ENCODE measurements around the gene APOC4.

The APOC4 gene

GRCh38 chr19:44990966-44991365 lies 48.9 kb downstream of the APOC4 start:
- H3F3A ChIP-seq (ENCODE audit: control insufficient read depth, insufficient read depth): no peaks in the 10 kb centered on the region; the same call in 1 of the 2 replicates
- TF ChIP-seq EZH2phosphoT487 (IDR thresholded peaks at IDR 0.05; ENCODE audit: borderline replicate concordance, low read length) (no peak), CTCF (IDR thresholded peaks at IDR 0.05; ENCODE audit: low read depth, low read length, poor library complexity, severe bottlenecking) (no peak)
- H3K9me3 ChIP-seq (ENCODE audit: control insufficient read depth, insufficient read depth, low read length): no peaks in the 10 kb centered on the region
- no peak overlapping the region for H3K4me2 ChIP-seq (ENCODE audit: low read length)
- H4K20me1 ChIP-seq (ENCODE audit: control insufficient read depth, insufficient read depth, low read depth, low read length): no peaks in the 10 kb centered on the region
- H3K4me1 ChIP-seq (ENCODE audit: control insufficient read depth, low read length): peaks cover 33% of the 10 kb centered on the region
- H3K36me3 ChIP-seq (ENCODE audit: control insufficient read depth, low read length): peaks cover 75% of the 10 kb centered on the region
- no peaks in the 10 kb centered on the region for H3K27me3 ChIP-seq (ENCODE audit: control insufficient read depth, low read length)
- no peak overlapping the region for H3K4me3 ChIP-seq (ENCODE audit: low read length)
- no peak overlapping the region for H3K27ac ChIP-seq (ENCODE audit: low read depth, low read length)
- H3K79me2 ChIP-seq (ENCODE audit: control insufficient read depth, low read length): no peaks in the 10 kb centered on the region; the same call in 1 of the 2 replicates
- no peaks in the 10 kb centered on the region for H3K9me2 ChIP-seq (replicated peaks; ENCODE audit: control insufficient read depth, low read length)

DNA sequence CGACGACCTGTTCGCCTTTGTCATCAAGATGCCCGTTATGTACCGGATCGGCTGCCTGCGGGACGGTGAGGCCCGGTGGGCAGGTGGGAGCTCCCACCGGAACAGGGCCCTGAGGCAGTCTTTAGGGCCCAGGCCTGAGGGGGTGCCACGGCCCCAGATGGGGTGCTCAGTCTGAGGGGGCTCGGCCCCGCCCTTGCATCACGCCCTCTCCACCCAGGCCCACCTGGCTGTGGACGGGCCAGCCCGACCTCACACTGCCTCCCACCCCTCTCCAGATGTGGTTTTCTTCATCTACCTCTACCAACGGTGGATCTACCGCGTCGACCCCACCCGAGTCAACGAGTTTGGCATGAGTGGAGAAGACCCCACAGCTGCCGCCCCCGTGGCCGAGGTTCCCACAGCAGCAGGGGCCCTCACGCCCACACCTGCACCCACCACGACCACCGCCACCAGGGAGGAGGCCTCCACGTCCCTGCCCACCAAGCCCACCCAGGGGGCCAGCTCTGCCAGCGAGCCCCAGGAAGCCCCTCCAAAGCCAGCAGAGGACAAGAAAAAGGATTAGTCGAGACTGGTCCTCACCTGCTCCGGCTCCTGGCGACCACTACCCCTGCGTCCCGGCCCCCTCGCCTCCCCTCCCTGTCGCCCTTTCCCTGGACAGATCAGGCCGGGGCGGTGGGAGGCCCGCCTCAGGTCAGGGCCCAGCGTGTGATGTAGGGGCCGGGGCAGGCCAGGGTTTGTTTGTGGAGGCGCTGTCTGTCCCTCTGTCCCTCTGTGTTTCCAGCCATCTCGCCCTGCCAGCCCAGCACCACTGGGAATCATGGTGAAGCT lies 50.5 kb downstream of the APOC4 start:
- H3F3A ChIP-seq (ENCODE audit: control insufficient read depth, insufficient read depth): no peaks in the 10 kb centered on the region
- H4K20me1 ChIP-seq (ENCODE audit: control insufficient read depth, insufficient read depth, low read depth, low read length): no peaks in the 10 kb centered on the region
- H3K4me3 ChIP-seq (ENCODE audit: low read length): no peak overlapping the region
- TF ChIP-seq CTCF (IDR thresholded peaks at IDR 0.05; ENCODE audit: low read depth, low read length, poor library complexity, severe bottlenecking) (no peak), EZH2phosphoT487 (IDR thresholded peaks at IDR 0.05; ENCODE audit: borderline replicate concordance, low read length) (no peak)
- no peak overlapping the region for H3K4me2 ChIP-seq (ENCODE audit: low read length)
- peaks cover 38% of the 10 kb centered on the region for H3K4me1 ChIP-seq (ENCODE audit: control insufficient read depth, low read length)
- no peaks in the 10 kb centered on the region for H3K9me2 ChIP-seq (replicated peaks; ENCODE audit: control insufficient read depth, low read length)
- no peaks in the 10 kb centered on the region; the same call in 1 of the 2 replicates for H3K79me2 ChIP-seq (ENCODE audit: control insufficient read depth, low read length)
- no peaks in the 10 kb centered on the region for H3K27me3 ChIP-seq (ENCODE audit: control insufficient read depth, low read length)
- H3K9me3 ChIP-seq (ENCODE audit: control insufficient read depth, insufficient read depth, low read length): no peaks in the 10 kb centered on the region
- peaks cover 63% of the 10 kb centered on the region for H3K36me3 ChIP-seq (ENCODE audit: control insufficient read depth, low read length)
- H3K27ac ChIP-seq (ENCODE audit: low read depth, low read length): no peak overlapping the region

- Histone ChIP-seq H3K4me3 (ENCODE audit: low read length) (no peak overlapping the region), H4K20me1 (ENCODE audit: control insufficient read depth, insufficient read depth, low read depth, low read length) (no peaks in the 10 kb centered on the region), H3K4me1 (ENCODE audit: control insufficient read depth, low read length) (peaks cover 46% of the 10 kb centered on the region), H3K9me2 (replicated peaks; ENCODE audit: control insufficient read depth, low read length) (no peaks in the 10 kb centered on the region), H3K27ac (ENCODE audit: low read depth, low read length) (no peak overlapping the region), H3K79me2 (ENCODE audit: control insufficient read depth, low read length) (no peaks in the 10 kb centered on the region; the same call in 1 of the 2 replicates), H3K4me2 (ENCODE audit: low read length) (no peak overlapping the region), H3K9me3 (ENCODE audit: control insufficient read depth, insufficient read depth, low read length) (no peaks in the 10 kb centered on the region), H3K36me3 (ENCODE audit: control insufficient read depth, low read length) (peaks cover 55% of the 10 kb centered on the region), H3F3A (ENCODE audit: control insufficient read depth, insufficient read depth) (peaks cover 6% of the 10 kb centered on the region; the same call in 1 of the 2 replicates), H3K27me3 (ENCODE audit: control insufficient read depth, low read length) (no peaks in the 10 kb centered on the region)
- TF ChIP-seq CTCF (IDR thresholded peaks at IDR 0.05; ENCODE audit: low read depth, low read length, poor library complexity, severe bottlenecking) (no peak), EZH2phosphoT487 (IDR thresholded peaks at IDR 0.05; ENCODE audit: borderline replicate concordance, low read length) (no peak)
These were observed 51.5 kb downstream of the APOC4 start for GRCh38 chr19:44993526-44993925.
